Gastroesophageal sphincter (tissue), 4 donors: ENCODE measurements around the gene CCNL1. TPM values are rescaled to one million over a fixed set of nuclear protein-coding genes. Genes with fewer than 3 reads are reported as not detected.
A peak's percentile ranks its signal among the peaks of the same experiment; 100 is the strongest.

Source experiments
- ATAC-seq: fragments of 150-250 bp; one replicate; pipeline ENCODE4 v1.9.1; 2016; ENCODE audit warnings: mild to moderate bottlenecking, moderate library complexity
- H3K27ac ChIP-seq, 4 donors: fragments of 200-600 bp; sonication (generic) in 3 of 4; 1 replicate in 3 of 4; 2 replicates in 1 of 4; pipeline ENCODE4 v1.5.1; 2016 to 2019
- H3K27me3 ChIP-seq: fragments of 200-600 bp; sonication (generic); one replicate; pipeline ENCODE4 v1.5.1; 2019
- H3K36me3 ChIP-seq, 2 donors: fragments of 200-600 bp; sonication (generic); one replicate each; pipeline ENCODE4 v1.5.1; 2019; ENCODE audit warnings: control low read depth in 1 of 2
- H3K4me1 ChIP-seq, 3 donors: fragments of 200-600 bp; sonication (generic); 1 replicate in 2 of 3; 2 replicates in 1 of 3; pipeline ENCODE4 v1.5.1; 2016 to 2019; ENCODE audit warnings: control low read depth in 2 of 3
- H3K4me3 ChIP-seq, 2 donors: fragments of 200-600 bp; sonication (generic); one replicate each; pipeline ENCODE4 v1.5.1; 2019; ENCODE audit warnings: mild to moderate bottlenecking in 1 of 2, moderate library complexity in 1 of 2
- H3K9me3 ChIP-seq, 3 donors: fragments of 200-600 bp; sonication (generic); one replicate each; pipeline ENCODE4 v1.5.1; 2017 to 2019; ENCODE audit warnings: control low read depth in 2 of 3
- EP300 ChIP-seq: sonication (generic); formaldehyde crosslinking; IDR thresholded peaks from one replicate; pipeline ENCODE4 v1.6.1; 2017; ENCODE audit warnings: antibody characterized with exemption, mild to moderate bottlenecking
- POLR2A ChIP-seq, 2 donors: fragments of 450-650 bp; IDR thresholded peaks; one replicate each; pipeline ENCODE4 v1.6.1; 2017; ENCODE audit warnings: antibody characterized with exemption in 2 of 2, mild to moderate bottlenecking in 2 of 2, moderate library complexity in 1 of 2
- POLR2AphosphoS5 ChIP-seq: sonication (generic); formaldehyde crosslinking; IDR thresholded peaks from one replicate; pipeline ENCODE4 v1.6.1; 2017; ENCODE audit warnings: antibody characterized with exemption
- whole genome bisulfite sequencing, 2 donors: methylation state at CpG; one replicate each; pipeline ENCODE4 v1.1.5; 2018; ENCODE audit warnings: low coverage in 1 of 2; 5-methylcytosine and 5-hydroxymethylcytosine counted together
- total RNA-seq, 4 donors: library from RNA; depleted of rRNA; stranded (reverse); fragments of >200 nt; gene quantifications; one replicate each; pipeline ENCODE4 v1.1.0, GENCODE V29; 2016
- TF ChIP-seq, protein P1 (sequence below), 4 experiments: fragments of 200-600 bp in 2 of 4; fragments of 450-650 bp in 2 of 4; sonication (generic) in 1 of 4; IDR thresholded peaks; one replicate each; pipeline ENCODE4 v1.5.1; 2017 to 2019; ENCODE audit warnings: antibody characterized with exemption in 4 of 4, mild to moderate bottlenecking in 2 of 4, moderate library complexity in 2 of 4

Gene CCNL1
- total RNA-seq, 4 donors from 2014 or later: 32.7 to 211 (median 92.6) TPM

DNA sequence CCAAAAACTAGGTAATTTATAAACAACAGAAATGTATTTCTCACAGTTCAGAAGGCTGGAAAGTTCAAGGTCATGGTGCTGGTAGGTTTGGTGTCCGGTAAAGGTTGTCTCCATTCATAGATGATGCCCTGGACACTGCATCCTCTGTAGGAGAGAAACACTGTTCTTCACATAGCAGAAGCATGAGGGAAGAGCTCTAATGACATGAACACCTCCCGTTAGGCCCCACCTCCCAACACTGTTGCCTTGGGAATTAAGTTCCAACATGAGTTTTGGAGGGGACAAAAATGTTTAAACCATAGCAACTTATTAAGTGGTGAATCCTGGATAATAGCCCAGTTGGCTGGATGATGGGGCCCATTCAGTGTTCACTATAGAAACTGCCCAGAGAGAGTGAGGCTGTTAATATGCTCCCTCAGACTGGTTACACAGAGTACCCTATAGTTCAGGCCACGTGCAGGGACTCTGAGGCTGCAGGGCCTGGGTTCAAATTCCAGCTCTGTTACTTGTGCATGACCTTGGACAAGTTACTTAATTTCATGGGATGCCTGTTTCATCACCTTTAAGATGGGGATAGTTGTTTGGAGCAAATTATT is 37.0 kb downstream of the CCNL1 start:
- WGBS, 2 donors: 80 to 82% methylated on average over 2 of the region's 3 CpGs
- ATAC-seq: no peak
- no peaks in the 10 kb centered on the region for H3K9me3 ChIP-seq
- no peak overlapping the region for H3K27ac ChIP-seq
- TF ChIP-seq POLR2A (IDR thresholded peaks at IDR 0.05) (no peak), EP300 (no peak), POLR2AphosphoS5 (no peak)
- TF ChIP-seq, protein P1, sequence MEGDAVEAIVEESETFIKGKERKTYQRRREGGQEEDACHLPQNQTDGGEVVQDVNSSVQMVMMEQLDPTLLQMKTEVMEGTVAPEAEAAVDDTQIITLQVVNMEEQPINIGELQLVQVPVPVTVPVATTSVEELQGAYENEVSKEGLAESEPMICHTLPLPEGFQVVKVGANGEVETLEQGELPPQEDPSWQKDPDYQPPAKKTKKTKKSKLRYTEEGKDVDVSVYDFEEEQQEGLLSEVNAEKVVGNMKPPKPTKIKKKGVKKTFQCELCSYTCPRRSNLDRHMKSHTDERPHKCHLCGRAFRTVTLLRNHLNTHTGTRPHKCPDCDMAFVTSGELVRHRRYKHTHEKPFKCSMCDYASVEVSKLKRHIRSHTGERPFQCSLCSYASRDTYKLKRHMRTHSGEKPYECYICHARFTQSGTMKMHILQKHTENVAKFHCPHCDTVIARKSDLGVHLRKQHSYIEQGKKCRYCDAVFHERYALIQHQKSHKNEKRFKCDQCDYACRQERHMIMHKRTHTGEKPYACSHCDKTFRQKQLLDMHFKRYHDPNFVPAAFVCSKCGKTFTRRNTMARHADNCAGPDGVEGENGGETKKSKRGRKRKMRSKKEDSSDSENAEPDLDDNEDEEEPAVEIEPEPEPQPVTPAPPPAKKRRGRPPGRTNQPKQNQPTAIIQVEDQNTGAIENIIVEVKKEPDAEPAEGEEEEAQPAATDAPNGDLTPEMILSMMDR (IDR thresholded peaks at IDR 0.05): no peak
- H3K27me3 ChIP-seq: no peaks in the 10 kb centered on the region
- H3K4me3 ChIP-seq: no peak overlapping the region
- no peaks in the 10 kb centered on the region for H3K36me3 ChIP-seq
- H3K4me1 ChIP-seq: no peaks in the 10 kb centered on the region

DNA sequence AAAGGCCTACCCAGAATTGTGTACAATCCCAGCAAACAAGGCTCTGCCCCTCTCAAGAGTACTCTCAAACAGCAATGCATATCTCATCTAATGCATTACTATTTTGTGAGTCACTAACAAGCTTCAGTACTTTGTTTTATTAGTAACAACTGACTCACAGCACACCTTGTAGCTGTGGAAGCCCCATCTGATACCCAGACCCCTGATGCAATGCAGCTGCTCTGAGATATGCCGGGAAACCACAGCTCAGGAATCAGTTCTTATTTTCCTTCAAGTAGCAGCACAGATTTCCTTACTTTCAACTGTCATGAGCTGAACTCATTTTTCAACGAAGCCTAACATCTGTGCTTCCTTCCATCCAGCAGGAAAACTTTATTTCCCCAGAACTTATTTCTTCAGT is 37.8 kb downstream of the CCNL1 start:
- Histone ChIP-seq H3K27me3 (no peaks in the 10 kb centered on the region), H3K9me3 (no peaks in the 10 kb centered on the region), H3K4me3 (no peak overlapping the region), H3K36me3 (no peaks in the 10 kb centered on the region), H3K27ac (no peak overlapping the region), H3K4me1 (no peaks in the 10 kb centered on the region)
- ATAC-seq: no peak
- WGBS, 2 donors: 18 to 40% methylated on average over 1 to 2 of the region's 2 CpGs
- TF ChIP-seq EP300: no peak
- TF ChIP-seq POLR2AphosphoS5: peak; percentile 51
- TF ChIP-seq POLR2A (IDR thresholded peaks at IDR 0.05): no peak
- TF ChIP-seq, protein P1 (IDR thresholded peaks at IDR 0.05): no peak

DNA sequence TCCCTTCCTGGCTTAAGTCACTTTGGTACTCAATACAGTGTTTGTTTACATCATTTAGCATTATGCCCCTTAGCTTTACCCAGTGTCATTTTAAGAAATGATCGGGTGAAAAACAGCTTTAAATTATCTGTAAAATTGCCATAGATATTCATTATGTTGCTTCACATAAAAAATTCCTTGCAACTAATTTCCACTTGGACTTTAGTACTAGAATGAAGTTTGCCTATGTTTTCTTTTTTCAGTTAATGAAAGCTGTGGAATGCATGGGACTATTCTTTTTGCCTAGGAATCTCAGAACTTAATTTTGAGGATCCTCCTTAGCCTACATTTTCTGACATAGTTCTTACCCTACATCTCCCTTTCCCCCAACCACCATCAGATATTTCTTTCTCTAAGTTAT is 38.4 kb downstream of the CCNL1 start:
- H3K9me3 ChIP-seq: no peaks in the 10 kb centered on the region
- no peak for TF ChIP-seq POLR2A (IDR thresholded peaks at IDR 0.05)
- no peak for TF ChIP-seq EP300
- TF ChIP-seq, protein P1 (IDR thresholded peaks at IDR 0.05): no peak
- WGBS, 2 donors: 64% methylated on average over 1 of the region's 1 CpG
- no peaks in the 10 kb centered on the region for H3K4me1 ChIP-seq
- H3K4me3 ChIP-seq: no peak overlapping the region
- no peaks in the 10 kb centered on the region for H3K27me3 ChIP-seq
- ATAC-seq: no peak
- H3K36me3 ChIP-seq: no peaks in the 10 kb centered on the region
- H3K27ac ChIP-seq: no peak overlapping the region

DNA sequence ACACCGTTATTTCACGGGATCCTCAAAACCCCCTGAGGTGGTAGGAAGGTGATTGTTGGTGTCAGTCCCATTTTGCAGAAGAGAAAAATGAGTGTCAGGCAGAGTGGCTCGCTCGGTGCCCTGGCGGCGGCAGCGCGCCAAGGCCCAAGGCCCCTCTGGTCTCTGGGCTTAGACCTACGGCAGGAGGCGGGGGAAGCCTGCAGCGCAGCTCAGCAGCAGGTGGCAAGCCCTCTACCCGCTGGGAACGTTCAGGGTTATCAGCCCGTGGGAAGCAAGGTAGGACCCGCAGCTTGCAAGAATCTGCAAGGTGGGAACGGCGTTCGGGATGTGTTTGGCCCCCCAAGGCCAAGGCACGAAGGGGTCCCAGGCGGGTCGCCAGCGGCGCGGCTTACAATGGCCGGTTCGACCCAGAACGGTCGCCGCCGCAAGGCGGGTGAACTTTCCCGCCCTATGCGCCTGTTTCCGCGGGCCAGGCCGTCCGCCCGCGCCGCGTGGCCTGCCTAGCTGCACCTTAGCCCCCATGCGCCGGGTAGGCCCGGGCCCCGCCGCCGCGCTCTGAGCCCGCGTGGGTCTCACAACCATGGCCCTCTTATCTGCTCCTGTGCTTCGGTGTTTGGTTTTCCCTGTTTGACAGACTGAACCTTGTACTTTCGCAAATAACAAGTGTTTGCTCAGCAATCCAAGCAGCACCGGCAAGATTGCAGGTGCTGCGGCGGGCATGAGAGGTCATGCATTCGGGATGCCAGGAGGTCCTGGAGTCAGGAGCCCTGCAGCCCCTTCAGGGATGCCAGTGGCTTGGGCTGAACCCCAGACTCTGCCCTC is 39.7 kb downstream of the CCNL1 start:
- Histone ChIP-seq H3K27ac (no peak overlapping the region), H3K4me1 (no peaks in the 10 kb centered on the region), H3K36me3 (no peaks in the 10 kb centered on the region), H3K9me3 (no peaks in the 10 kb centered on the region), H3K4me3 (no peak overlapping the region), H3K27me3 (no peaks in the 10 kb centered on the region)
- TF ChIP-seq POLR2AphosphoS5 (no peak), POLR2A (IDR thresholded peaks at IDR 0.05) (no peak), EP300 (no peak)
- TF ChIP-seq, protein P1 (IDR thresholded peaks at IDR 0.05): no peak
- 93% methylated on average over 23 of the region's 56 CpGs; no CpG with 5 or more reads in 1 of the 2 donors for WGBS, 2 donors
- ATAC-seq: no peak
